Measurements from ENCODE around the gene PTGER1.

DNA sequence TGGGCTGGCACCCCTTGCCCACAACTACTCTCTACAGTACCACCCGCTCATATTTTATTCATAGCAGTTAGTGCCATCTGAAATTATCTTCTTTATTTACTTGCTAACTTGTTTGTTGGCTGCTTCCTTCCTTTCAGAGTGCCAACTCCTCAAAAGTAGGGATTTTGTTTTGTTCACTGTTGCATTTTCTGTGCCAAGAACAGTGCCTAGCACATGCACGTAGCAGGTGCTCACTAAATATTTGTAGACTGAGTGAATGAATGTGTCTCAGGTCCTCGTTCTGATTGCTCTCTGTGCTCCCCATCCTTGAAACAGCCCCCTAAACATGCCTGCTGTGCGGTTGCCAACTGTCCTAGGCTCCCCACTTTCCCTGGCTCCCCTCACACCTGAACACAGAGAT is 19.3 kb upstream of the PTGER1 start:
- no peak for TF ChIP-seq EP300 (IDR thresholded peaks at IDR 0.05)
- TF ChIP-seq, protein P1, sequence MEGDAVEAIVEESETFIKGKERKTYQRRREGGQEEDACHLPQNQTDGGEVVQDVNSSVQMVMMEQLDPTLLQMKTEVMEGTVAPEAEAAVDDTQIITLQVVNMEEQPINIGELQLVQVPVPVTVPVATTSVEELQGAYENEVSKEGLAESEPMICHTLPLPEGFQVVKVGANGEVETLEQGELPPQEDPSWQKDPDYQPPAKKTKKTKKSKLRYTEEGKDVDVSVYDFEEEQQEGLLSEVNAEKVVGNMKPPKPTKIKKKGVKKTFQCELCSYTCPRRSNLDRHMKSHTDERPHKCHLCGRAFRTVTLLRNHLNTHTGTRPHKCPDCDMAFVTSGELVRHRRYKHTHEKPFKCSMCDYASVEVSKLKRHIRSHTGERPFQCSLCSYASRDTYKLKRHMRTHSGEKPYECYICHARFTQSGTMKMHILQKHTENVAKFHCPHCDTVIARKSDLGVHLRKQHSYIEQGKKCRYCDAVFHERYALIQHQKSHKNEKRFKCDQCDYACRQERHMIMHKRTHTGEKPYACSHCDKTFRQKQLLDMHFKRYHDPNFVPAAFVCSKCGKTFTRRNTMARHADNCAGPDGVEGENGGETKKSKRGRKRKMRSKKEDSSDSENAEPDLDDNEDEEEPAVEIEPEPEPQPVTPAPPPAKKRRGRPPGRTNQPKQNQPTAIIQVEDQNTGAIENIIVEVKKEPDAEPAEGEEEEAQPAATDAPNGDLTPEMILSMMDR (IDR thresholded peaks at IDR 0.05) = no peak

All from gastroesophageal sphincter (tissue), 3 donors.